Measurements from ENCODE around the gene GRK4. TPM values are rescaled to one million over a fixed set of nuclear protein-coding genes. Genes with fewer than 3 reads are reported as not detected.

The GRK4 gene
- total RNA-seq, 1 donor from 2014 or later: 6.7 TPM

- no peaks in the 10 kb centered on the region for H4K20me1 ChIP-seq (ENCODE audit: insufficient read depth, low read length)
- H3K4me1 ChIP-seq (ENCODE audit: insufficient read depth, low read length): no peaks in the 10 kb centered on the region
- no peak overlapping the region for H3K9ac ChIP-seq (ENCODE audit: low read length)
- Mint-ChIP-seq H3K27me3 (ENCODE audit: low read depth, unreplicated experiment) (peaks cover 57% of the 10 kb centered on the region), H3K4me3 (ENCODE audit: unreplicated experiment) (no peak overlapping the region), H3K4me1 (ENCODE audit: low read depth, unreplicated experiment) (no peaks in the 10 kb centered on the region), H3K36me3 (ENCODE audit: low read depth, unreplicated experiment) (peaks cover 4% of the 10 kb centered on the region), H3K9me3 (ENCODE audit: unreplicated experiment) (no peaks in the 10 kb centered on the region), H3K27ac (ENCODE audit: unreplicated experiment) (no peak overlapping the region)
- peaks cover 2% of the 10 kb centered on the region for H3K27me3 ChIP-seq (ENCODE audit: insufficient read depth, low read length)
- no peaks in the 10 kb centered on the region for H3K9me3 ChIP-seq (ENCODE audit: insufficient read depth, low read depth, low read length)
- H3K4me2 ChIP-seq (ENCODE audit: low read length): no peak overlapping the region
- H3K36me3 ChIP-seq (ENCODE audit: insufficient read depth, low read length): no peaks in the 10 kb centered on the region
- no peak overlapping the region for H2AFZ ChIP-seq (ENCODE audit: low read depth, low read length)
- H3K27ac ChIP-seq (ENCODE audit: low read depth, low read length): no peak overlapping the region
- FAIRE-seq: no peak
- H3K79me2 ChIP-seq (ENCODE audit: insufficient read depth, low read length): no peaks in the 10 kb centered on the region
- TF ChIP-seq CTCF (IDR thresholded peaks at IDR 0.05; ENCODE audit: insufficient read depth, low read depth, low read length): no peak
- no peak for TF ChIP-seq EZH2 (IDR thresholded peaks at IDR 0.05; ENCODE audit: insufficient read depth, low read length)
- H3K4me3 ChIP-seq (ENCODE audit: insufficient read depth, low read depth, low read length): no peak overlapping the region
- DNase-seq (ENCODE audit: low read depth): no peak
Observed at GRCh38 chr4:3034231-3034630, 70.9 kb downstream of the GRK4 start.

- Mint-ChIP-seq H3K36me3 (ENCODE audit: low read depth, unreplicated experiment) (peaks cover 3% of the 10 kb centered on the region), H3K9me3 (ENCODE audit: unreplicated experiment) (no peaks in the 10 kb centered on the region), H3K27ac (ENCODE audit: unreplicated experiment) (no peak overlapping the region), H3K27me3 (ENCODE audit: low read depth, unreplicated experiment) (peaks cover 58% of the 10 kb centered on the region), H3K4me1 (ENCODE audit: low read depth, unreplicated experiment) (no peaks in the 10 kb centered on the region), H3K4me3 (ENCODE audit: unreplicated experiment) (no peak overlapping the region)
- H3K27me3 ChIP-seq (ENCODE audit: insufficient read depth, low read length): peaks cover 2% of the 10 kb centered on the region
- no peak for DNase-seq (ENCODE audit: low read depth)
- no peaks in the 10 kb centered on the region for H4K20me1 ChIP-seq (ENCODE audit: insufficient read depth, low read length)
- H3K4me3 ChIP-seq (ENCODE audit: insufficient read depth, low read depth, low read length): no peak overlapping the region
- no peak for TF ChIP-seq CTCF (IDR thresholded peaks at IDR 0.05; ENCODE audit: insufficient read depth, low read depth, low read length)
- no peak for TF ChIP-seq EZH2 (IDR thresholded peaks at IDR 0.05; ENCODE audit: insufficient read depth, low read length)
- H3K4me1 ChIP-seq (ENCODE audit: insufficient read depth, low read length): no peaks in the 10 kb centered on the region
- H3K79me2 ChIP-seq (ENCODE audit: insufficient read depth, low read length): no peaks in the 10 kb centered on the region
- no peaks in the 10 kb centered on the region for H3K9me3 ChIP-seq (ENCODE audit: insufficient read depth, low read depth, low read length)
- FAIRE-seq: no peak
- no peak overlapping the region for H3K9ac ChIP-seq (ENCODE audit: low read length)
- H3K27ac ChIP-seq (ENCODE audit: low read depth, low read length): no peak overlapping the region
- no peaks in the 10 kb centered on the region for H3K36me3 ChIP-seq (ENCODE audit: insufficient read depth, low read length)
- no peak overlapping the region for H3K4me2 ChIP-seq (ENCODE audit: low read length)
- no peak overlapping the region for H2AFZ ChIP-seq (ENCODE audit: low read depth, low read length)
Observed at GRCh38 chr4:3035249-3035648, 71.9 kb downstream of the GRK4 start.

GRCh38 chr4:3035674-3036073, 72.3 kb downstream of the GRK4 start:
- Mint-ChIP-seq H3K36me3 (ENCODE audit: low read depth, unreplicated experiment) (peaks cover 1% of the 10 kb centered on the region), H3K27ac (ENCODE audit: unreplicated experiment) (peak overlapping the region; percentile 41), H3K27me3 (ENCODE audit: low read depth, unreplicated experiment) (peaks cover 58% of the 10 kb centered on the region), H3K9me3 (ENCODE audit: unreplicated experiment) (no peaks in the 10 kb centered on the region), H3K4me3 (ENCODE audit: unreplicated experiment) (no peak overlapping the region), H3K4me1 (ENCODE audit: low read depth, unreplicated experiment) (no peaks in the 10 kb centered on the region)
- Histone ChIP-seq H2AFZ (ENCODE audit: low read depth, low read length) (no peak overlapping the region), H3K4me1 (ENCODE audit: insufficient read depth, low read length) (no peaks in the 10 kb centered on the region), H3K9me3 (ENCODE audit: insufficient read depth, low read depth, low read length) (no peaks in the 10 kb centered on the region), H3K36me3 (ENCODE audit: insufficient read depth, low read length) (no peaks in the 10 kb centered on the region), H3K27me3 (ENCODE audit: insufficient read depth, low read length) (peaks cover 2% of the 10 kb centered on the region), H4K20me1 (ENCODE audit: insufficient read depth, low read length) (no peaks in the 10 kb centered on the region), H3K27ac (ENCODE audit: low read depth, low read length) (no peak overlapping the region), H3K4me3 (ENCODE audit: insufficient read depth, low read depth, low read length) (no peak overlapping the region), H3K4me2 (ENCODE audit: low read length) (no peak overlapping the region), H3K9ac (ENCODE audit: low read length) (no peak overlapping the region), H3K79me2 (ENCODE audit: insufficient read depth, low read length) (no peaks in the 10 kb centered on the region)
- FAIRE-seq (no peak), DNase-seq (ENCODE audit: low read depth) (no peak)
- no peak for TF ChIP-seq CTCF (IDR thresholded peaks at IDR 0.05; ENCODE audit: insufficient read depth, low read depth, low read length)
- no peak for TF ChIP-seq EZH2 (IDR thresholded peaks at IDR 0.05; ENCODE audit: insufficient read depth, low read length)
